OCI-LY1 (cell line): ENCODE results near the gene SPANXD.

ENCODE experiments used
- CTCF ChIP-seq: fragments of 200-600 bp; sonication (generic), shearing (Covaris generic); IDR thresholded peaks from 2 replicates; pipeline ENCODE4 v1.5.1; 2017; ENCODE audit warnings: mild to moderate bottlenecking, antibody characterized with exemption, low read length, moderate library complexity, mixed read lengths
- EZH2 ChIP-seq: fragments of 200-600 bp; sonication (generic), shearing (Covaris generic); IDR thresholded peaks from 2 replicates; pipeline ENCODE4 v1.8.0; 2017; ENCODE audit warnings: borderline replicate concordance, mixed run types, mild to moderate bottlenecking, antibody characterized with exemption, low read length, moderate library complexity, mixed read lengths

- TF ChIP-seq CTCF, result no peak
- TF ChIP-seq EZH2, result no peak
Measured at GRCh38 chrX:141662781-141663180, 35.8 kb downstream of the SPANXD start.
